Measurements from ENCODE around the gene TTL.
"Not testable (repeated sequence)": the region's sequence is repeated elsewhere in the genome, so short reads cannot be mapped to it uniquely, and the experiment has no call there.

DNA sequence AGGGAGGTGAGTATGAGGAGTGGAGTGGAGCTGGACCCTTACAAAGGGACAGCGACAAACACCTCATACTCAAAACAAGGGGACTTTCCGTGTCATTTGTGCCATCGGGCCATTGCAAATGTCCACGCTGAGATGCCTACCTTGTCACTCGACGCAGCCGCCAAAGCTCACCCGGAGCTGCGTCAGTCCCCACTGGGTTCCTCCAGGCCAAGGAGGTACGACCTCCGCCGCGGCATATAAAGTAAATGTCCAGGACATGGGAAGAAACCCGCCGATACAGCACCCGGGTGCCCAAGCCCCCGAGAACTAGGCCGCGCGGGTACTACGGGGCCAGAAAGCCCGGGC lies 49.6 kb upstream of the TTL start:
- TF ChIP-seq, protein P1, sequence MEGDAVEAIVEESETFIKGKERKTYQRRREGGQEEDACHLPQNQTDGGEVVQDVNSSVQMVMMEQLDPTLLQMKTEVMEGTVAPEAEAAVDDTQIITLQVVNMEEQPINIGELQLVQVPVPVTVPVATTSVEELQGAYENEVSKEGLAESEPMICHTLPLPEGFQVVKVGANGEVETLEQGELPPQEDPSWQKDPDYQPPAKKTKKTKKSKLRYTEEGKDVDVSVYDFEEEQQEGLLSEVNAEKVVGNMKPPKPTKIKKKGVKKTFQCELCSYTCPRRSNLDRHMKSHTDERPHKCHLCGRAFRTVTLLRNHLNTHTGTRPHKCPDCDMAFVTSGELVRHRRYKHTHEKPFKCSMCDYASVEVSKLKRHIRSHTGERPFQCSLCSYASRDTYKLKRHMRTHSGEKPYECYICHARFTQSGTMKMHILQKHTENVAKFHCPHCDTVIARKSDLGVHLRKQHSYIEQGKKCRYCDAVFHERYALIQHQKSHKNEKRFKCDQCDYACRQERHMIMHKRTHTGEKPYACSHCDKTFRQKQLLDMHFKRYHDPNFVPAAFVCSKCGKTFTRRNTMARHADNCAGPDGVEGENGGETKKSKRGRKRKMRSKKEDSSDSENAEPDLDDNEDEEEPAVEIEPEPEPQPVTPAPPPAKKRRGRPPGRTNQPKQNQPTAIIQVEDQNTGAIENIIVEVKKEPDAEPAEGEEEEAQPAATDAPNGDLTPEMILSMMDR (IDR thresholded peaks at IDR 0.05), result not testable (repeated sequence)
- TF ChIP-seq FOXJ3 (CRISPR knock-in tag; IDR thresholded peaks at IDR 0.05); TEAD4 (IDR thresholded peaks at IDR 0.05; ENCODE audit: borderline replicate concordance, insufficient read depth); TAF1 (IDR thresholded peaks at IDR 0.05; ENCODE audit: borderline replicate concordance, low read depth, low read length); EZH2phosphoT487 (IDR thresholded peaks at IDR 0.05; ENCODE audit: borderline replicate concordance, low read depth); FOSL2 (IDR thresholded peaks at IDR 0.05; ENCODE audit: borderline replicate concordance, low read depth); SIN3A (IDR thresholded peaks at IDR 0.05; ENCODE audit: borderline replicate concordance, low read depth, low read length); YY1 (IDR thresholded peaks at IDR 0.05; ENCODE audit: low read depth); TCF12 (IDR thresholded peaks at IDR 0.05); MXI1 (IDR thresholded peaks at IDR 0.05; ENCODE audit: low read depth, low read length): not testable (repeated sequence)
- TF ChIP-seq, protein P2, sequence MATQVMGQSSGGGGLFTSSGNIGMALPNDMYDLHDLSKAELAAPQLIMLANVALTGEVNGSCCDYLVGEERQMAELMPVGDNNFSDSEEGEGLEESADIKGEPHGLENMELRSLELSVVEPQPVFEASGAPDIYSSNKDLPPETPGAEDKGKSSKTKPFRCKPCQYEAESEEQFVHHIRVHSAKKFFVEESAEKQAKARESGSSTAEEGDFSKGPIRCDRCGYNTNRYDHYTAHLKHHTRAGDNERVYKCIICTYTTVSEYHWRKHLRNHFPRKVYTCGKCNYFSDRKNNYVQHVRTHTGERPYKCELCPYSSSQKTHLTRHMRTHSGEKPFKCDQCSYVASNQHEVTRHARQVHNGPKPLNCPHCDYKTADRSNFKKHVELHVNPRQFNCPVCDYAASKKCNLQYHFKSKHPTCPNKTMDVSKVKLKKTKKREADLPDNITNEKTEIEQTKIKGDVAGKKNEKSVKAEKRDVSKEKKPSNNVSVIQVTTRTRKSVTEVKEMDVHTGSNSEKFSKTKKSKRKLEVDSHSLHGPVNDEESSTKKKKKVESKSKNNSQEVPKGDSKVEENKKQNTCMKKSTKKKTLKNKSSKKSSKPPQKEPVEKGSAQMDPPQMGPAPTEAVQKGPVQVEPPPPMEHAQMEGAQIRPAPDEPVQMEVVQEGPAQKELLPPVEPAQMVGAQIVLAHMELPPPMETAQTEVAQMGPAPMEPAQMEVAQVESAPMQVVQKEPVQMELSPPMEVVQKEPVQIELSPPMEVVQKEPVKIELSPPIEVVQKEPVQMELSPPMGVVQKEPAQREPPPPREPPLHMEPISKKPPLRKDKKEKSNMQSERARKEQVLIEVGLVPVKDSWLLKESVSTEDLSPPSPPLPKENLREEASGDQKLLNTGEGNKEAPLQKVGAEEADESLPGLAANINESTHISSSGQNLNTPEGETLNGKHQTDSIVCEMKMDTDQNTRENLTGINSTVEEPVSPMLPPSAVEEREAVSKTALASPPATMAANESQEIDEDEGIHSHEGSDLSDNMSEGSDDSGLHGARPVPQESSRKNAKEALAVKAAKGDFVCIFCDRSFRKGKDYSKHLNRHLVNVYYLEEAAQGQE (IDR thresholded peaks at IDR 0.05; ENCODE audit: low read depth, low read length), result not testable (repeated sequence)
- TF ChIP-seq, protein P3, sequence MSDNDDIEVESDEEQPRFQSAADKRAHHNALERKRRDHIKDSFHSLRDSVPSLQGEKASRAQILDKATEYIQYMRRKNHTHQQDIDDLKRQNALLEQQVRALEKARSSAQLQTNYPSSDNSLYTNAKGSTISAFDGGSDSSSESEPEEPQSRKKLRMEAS (IDR thresholded peaks at IDR 0.05; ENCODE audit: low read depth), result not testable (repeated sequence)

Measured in SK-N-SH (cell line).